HFFc6 (cell line): ENCODE data around the gene FSIP1. TPM values are rescaled to one million over a fixed set of nuclear protein-coding genes. Genes with fewer than 3 reads are reported as not detected.

Experiments
- DNase-seq: peaks from one replicate; pipeline ENCODE4 v3.0.0-alpha.2; 2018
- H3K27ac Mint-ChIP-seq: 2 replicates; pipeline ENCODE4 v1.8.0; 2020; ENCODE audit warnings: mild to moderate bottlenecking, mixed read lengths
- H3K27me3 Mint-ChIP-seq: 2 replicates; pipeline ENCODE4 v1.8.0; 2021; ENCODE audit warnings: mild to moderate bottlenecking, moderate library complexity, mixed read lengths; ENCODE audit not compliant: insufficient read depth
- H3K36me3 Mint-ChIP-seq: 2 replicates; pipeline ENCODE4 v1.8.0; 2021; ENCODE audit warnings: low read depth, mixed read lengths
- H3K4me1 Mint-ChIP-seq: 2 replicates; pipeline ENCODE4 v1.8.0; 2020; ENCODE audit warnings: low read depth, mixed read lengths
- H3K4me3 Mint-ChIP-seq: 2 replicates; pipeline ENCODE4 v1.8.0; 2020; ENCODE audit warnings: mild to moderate bottlenecking, moderate library complexity, mixed read lengths
- H3K9me3 Mint-ChIP-seq: 2 replicates; pipeline ENCODE4 v1.8.0; 2020; ENCODE audit warnings: mild to moderate bottlenecking, mixed read lengths
- total RNA-seq, 6 experiments: library from RNA; stranded (reverse); fragmentation: NEBNext Ultra II Directional; extraction: Animal tissue kit (Norgen Biotek cat#: 25700); gene quantifications; 2 replicates in 1 of 6; 3 replicates in 5 of 6; pipeline ENCODE4 v1.2.3, GENCODE V29; 2021
- TF ChIP-seq, protein P1 (sequence below): fragments of 200-600 bp; sonication (generic); IDR thresholded peaks from 2 replicates; pipeline ENCODE4 v1.5.0; 2021; ENCODE audit warnings: antibody characterized with exemption, mild to moderate bottlenecking

Gene FSIP1
- total RNA-seq, 6 experiments from 2014 or later, result 1.2 to 2.0 (median 1.3) TPM

GRCh38 chr15:39667382-39668127 lies 115.1 kb downstream of the FSIP1 start:
- H3K27me3 Mint-ChIP-seq, result peaks cover 1% of the 10 kb centered on the region; the same call in 1 of the 2 replicates
- no peak for DNase-seq
- no peaks in the 10 kb centered on the region; the same call in 1 of the 2 replicates for H3K36me3 Mint-ChIP-seq
- TF ChIP-seq, protein P1, sequence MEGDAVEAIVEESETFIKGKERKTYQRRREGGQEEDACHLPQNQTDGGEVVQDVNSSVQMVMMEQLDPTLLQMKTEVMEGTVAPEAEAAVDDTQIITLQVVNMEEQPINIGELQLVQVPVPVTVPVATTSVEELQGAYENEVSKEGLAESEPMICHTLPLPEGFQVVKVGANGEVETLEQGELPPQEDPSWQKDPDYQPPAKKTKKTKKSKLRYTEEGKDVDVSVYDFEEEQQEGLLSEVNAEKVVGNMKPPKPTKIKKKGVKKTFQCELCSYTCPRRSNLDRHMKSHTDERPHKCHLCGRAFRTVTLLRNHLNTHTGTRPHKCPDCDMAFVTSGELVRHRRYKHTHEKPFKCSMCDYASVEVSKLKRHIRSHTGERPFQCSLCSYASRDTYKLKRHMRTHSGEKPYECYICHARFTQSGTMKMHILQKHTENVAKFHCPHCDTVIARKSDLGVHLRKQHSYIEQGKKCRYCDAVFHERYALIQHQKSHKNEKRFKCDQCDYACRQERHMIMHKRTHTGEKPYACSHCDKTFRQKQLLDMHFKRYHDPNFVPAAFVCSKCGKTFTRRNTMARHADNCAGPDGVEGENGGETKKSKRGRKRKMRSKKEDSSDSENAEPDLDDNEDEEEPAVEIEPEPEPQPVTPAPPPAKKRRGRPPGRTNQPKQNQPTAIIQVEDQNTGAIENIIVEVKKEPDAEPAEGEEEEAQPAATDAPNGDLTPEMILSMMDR, result no peak
- H3K4me1 Mint-ChIP-seq, result peaks cover 41% of the 10 kb centered on the region
- no peaks in the 10 kb centered on the region for H3K9me3 Mint-ChIP-seq
- no peak overlapping the region for H3K4me3 Mint-ChIP-seq
- H3K27ac Mint-ChIP-seq, result peak overlapping the region; percentile 34; the same call in 1 of the 2 replicates

- Mint-ChIP-seq H3K27me3 (peaks cover 1% of the 10 kb centered on the region; the same call in 1 of the 2 replicates), H3K9me3 (no peaks in the 10 kb centered on the region), H3K36me3 (no peaks in the 10 kb centered on the region; the same call in 1 of the 2 replicates), H3K4me1 (peaks cover 50% of the 10 kb centered on the region), H3K4me3 (peak overlapping the region; percentile 3; the same call in 1 of the 2 replicates), H3K27ac (peak overlapping the region; percentile 79)
- TF ChIP-seq, protein P1, result no peak
- DNase-seq, result peak; percentile 37
Observed at GRCh38 chr15:39666677-39667076, 116.0 kb downstream of the FSIP1 start.

GRCh38 chr15:39665629-39666250 lies 116.9 kb downstream of the FSIP1 start:
- Mint-ChIP-seq H3K27me3 (peaks cover 1% of the 10 kb centered on the region; the same call in 1 of the 2 replicates), H3K9me3 (no peaks in the 10 kb centered on the region), H3K4me1 (peaks cover 59% of the 10 kb centered on the region), H3K27ac (no peak overlapping the region), H3K4me3 (no peak overlapping the region), H3K36me3 (no peaks in the 10 kb centered on the region; the same call in 1 of the 2 replicates)
- no peak for DNase-seq
- TF ChIP-seq, protein P1, result no peak

DNA sequence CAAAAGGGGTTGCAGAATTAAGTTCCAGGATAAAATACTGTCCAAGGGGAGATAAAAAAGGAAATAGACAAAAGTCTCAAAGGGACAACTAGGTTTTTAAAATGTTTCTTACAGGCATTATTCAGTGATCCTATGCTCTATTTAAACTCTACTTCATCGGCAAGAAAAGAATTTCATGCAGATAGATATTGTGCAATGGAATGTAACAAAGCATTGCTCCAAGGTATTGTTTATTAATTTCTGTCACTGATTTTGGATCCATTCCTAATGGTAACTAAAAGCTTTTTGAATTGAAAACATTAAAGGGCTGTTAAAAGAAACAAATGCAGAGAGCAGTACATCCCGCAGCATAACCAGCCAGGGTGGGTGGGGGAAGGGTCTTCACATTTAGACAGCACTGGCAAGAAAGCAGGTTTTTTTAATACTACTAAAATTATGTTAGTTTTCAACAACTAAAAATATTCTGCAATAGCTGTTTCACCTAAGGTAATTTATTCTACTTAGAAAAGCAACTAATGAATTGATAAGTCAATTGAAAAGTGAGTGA lies 118.9 kb downstream of the FSIP1 start:
- TF ChIP-seq, protein P1, result no peak
- Mint-ChIP-seq H3K36me3 (peaks cover 8% of the 10 kb centered on the region), H3K4me3 (no peak overlapping the region), H3K27ac (no peak overlapping the region), H3K4me1 (peaks cover 67% of the 10 kb centered on the region), H3K27me3 (peaks cover 1% of the 10 kb centered on the region; the same call in 1 of the 2 replicates), H3K9me3 (no peaks in the 10 kb centered on the region; the same call in 1 of the 2 replicates)
- no peak for DNase-seq

DNA sequence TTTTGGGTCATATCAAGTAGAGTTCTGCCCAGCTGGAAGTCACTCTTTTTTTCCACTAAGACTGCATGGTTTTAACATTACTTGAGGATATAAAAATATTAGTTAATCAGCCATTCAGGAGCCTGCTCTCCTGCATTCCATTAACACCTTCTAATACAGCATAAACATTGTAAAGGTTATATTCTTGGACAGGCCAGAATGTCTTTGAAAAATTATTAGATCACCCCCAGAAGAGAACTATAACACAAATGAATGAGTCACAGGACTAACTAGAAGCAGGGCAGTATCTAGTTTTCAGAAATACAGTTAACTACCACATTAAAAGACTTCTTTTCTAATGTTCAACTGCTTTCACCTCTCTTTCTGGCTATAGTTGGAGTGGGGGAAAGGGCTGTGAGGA lies 120.9 kb downstream of the FSIP1 start:
- Mint-ChIP-seq H3K27ac (peak overlapping the region; percentile 45), H3K4me3 (no peak overlapping the region), H3K36me3 (peaks cover 17% of the 10 kb centered on the region), H3K9me3 (no peaks in the 10 kb centered on the region; the same call in 1 of the 2 replicates), H3K4me1 (peaks cover 64% of the 10 kb centered on the region), H3K27me3 (peaks cover 1% of the 10 kb centered on the region; the same call in 1 of the 2 replicates)
- TF ChIP-seq, protein P1, result no peak
- DNase-seq, result no peak
